Esophagus squamous epithelium (tissue), 4 donors: ENCODE data around the gene SYNDIG1L.

Experiments
- POLR2A ChIP-seq, 4 donors: fragments of 450-650 bp; IDR thresholded peaks; one replicate each; pipeline ENCODE4 v1.6.1; 2017; ENCODE audit warnings: antibody characterized with exemption in 4 of 4, mild to moderate bottlenecking in 4 of 4, moderate library complexity in 3 of 4
- TF ChIP-seq, protein P1 (sequence below), 6 experiments: fragments of 450-650 bp in 4 of 6; fragments of 200-600 bp in 2 of 6; sonication (generic) in 2 of 6; IDR thresholded peaks; one replicate each; pipeline ENCODE4 v1.5.1; 2016 to 2019; ENCODE audit warnings: antibody characterized with exemption in 6 of 6, mild to moderate bottlenecking in 4 of 6, moderate library complexity in 4 of 6

DNA sequence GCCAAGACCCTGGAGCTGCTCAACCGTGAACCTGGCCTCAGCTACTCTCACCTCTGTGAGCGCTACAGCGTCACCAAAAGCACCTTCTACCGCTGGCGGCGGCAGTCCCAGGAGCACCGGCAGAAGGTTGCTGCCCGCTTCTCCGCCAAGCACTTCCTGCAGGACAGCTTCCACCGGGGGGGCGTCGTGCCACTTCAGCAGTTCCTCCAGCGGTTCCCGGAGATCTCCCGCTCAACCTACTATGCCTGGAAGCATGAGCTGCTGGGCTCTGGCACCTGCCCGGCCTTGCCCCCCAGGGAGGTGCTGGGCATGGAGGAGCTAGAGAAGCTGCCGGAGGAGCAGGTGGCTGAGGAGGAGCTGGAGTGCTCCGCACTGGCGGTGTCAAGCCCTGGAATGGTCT lies 68.4 kb downstream of the SYNDIG1L start:
- TF ChIP-seq, protein P1, sequence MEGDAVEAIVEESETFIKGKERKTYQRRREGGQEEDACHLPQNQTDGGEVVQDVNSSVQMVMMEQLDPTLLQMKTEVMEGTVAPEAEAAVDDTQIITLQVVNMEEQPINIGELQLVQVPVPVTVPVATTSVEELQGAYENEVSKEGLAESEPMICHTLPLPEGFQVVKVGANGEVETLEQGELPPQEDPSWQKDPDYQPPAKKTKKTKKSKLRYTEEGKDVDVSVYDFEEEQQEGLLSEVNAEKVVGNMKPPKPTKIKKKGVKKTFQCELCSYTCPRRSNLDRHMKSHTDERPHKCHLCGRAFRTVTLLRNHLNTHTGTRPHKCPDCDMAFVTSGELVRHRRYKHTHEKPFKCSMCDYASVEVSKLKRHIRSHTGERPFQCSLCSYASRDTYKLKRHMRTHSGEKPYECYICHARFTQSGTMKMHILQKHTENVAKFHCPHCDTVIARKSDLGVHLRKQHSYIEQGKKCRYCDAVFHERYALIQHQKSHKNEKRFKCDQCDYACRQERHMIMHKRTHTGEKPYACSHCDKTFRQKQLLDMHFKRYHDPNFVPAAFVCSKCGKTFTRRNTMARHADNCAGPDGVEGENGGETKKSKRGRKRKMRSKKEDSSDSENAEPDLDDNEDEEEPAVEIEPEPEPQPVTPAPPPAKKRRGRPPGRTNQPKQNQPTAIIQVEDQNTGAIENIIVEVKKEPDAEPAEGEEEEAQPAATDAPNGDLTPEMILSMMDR (IDR thresholded peaks at IDR 0.05) = no peak
- TF ChIP-seq POLR2A (IDR thresholded peaks at IDR 0.05) = no peak
